ENCODE data around the gene FMN2.

FMN2 gene

DNA sequence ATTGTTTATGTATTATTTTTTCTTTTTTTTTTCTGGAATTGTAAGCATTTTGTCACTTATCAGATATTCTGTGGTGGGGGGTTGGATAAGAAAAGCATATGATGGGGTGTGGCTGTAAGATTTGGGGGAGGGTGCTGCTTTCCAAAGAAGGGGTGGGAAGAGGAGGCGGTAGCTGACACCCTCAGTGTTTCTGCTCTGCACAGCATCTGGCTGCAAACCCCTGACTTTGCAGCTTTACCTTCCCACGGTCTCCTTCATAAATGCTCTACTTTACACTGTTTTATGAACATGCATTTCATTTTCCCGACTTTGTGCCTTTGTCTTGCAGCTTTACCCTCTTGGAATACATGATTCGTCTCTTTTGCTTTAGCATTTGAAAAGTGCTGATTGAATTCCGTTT, 7.6 kb downstream of the FMN2 start:
- Histone ChIP-seq H3K4me2 (ENCODE audit: low read depth, low read length, poor library complexity, severe bottlenecking) (no peak overlapping the region), H3K4me3 (ENCODE audit: insufficient read depth, low read length, poor library complexity, severe bottlenecking) (no peak overlapping the region), H2AFZ (ENCODE audit: low read depth, low read length, severe bottlenecking) (no peak overlapping the region), H3K9me3 (ENCODE audit: insufficient read depth, low read length) (no peaks in the 10 kb centered on the region), H3K27ac (ENCODE audit: low read depth, low read length) (no peak overlapping the region), H4K20me1 (ENCODE audit: low read depth, low read length) (no peaks in the 10 kb centered on the region), H3K9ac (ENCODE audit: low read length) (no peak overlapping the region), H3F3A (ENCODE audit: insufficient read depth) (no peaks in the 10 kb centered on the region), H3K9me2 (replicated peaks; ENCODE audit: insufficient read depth, low read length) (no peaks in the 10 kb centered on the region), H3K79me2 (ENCODE audit: insufficient read depth, low read length) (no peaks in the 10 kb centered on the region), H3K27me3 (ENCODE audit: low read length) (no peaks in the 10 kb centered on the region), H3K36me3 (ENCODE audit: low read length) (no peaks in the 10 kb centered on the region)
- TF ChIP-seq, protein P1, sequence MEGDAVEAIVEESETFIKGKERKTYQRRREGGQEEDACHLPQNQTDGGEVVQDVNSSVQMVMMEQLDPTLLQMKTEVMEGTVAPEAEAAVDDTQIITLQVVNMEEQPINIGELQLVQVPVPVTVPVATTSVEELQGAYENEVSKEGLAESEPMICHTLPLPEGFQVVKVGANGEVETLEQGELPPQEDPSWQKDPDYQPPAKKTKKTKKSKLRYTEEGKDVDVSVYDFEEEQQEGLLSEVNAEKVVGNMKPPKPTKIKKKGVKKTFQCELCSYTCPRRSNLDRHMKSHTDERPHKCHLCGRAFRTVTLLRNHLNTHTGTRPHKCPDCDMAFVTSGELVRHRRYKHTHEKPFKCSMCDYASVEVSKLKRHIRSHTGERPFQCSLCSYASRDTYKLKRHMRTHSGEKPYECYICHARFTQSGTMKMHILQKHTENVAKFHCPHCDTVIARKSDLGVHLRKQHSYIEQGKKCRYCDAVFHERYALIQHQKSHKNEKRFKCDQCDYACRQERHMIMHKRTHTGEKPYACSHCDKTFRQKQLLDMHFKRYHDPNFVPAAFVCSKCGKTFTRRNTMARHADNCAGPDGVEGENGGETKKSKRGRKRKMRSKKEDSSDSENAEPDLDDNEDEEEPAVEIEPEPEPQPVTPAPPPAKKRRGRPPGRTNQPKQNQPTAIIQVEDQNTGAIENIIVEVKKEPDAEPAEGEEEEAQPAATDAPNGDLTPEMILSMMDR (IDR thresholded peaks at IDR 0.05; ENCODE audit: insufficient read depth, low read length, poor library complexity, severe bottlenecking): no peak
- no peak for TF ChIP-seq EZH2phosphoT487 (conservative IDR thresholded peaks at IDR 0.05; ENCODE audit: low read length)

DNA sequence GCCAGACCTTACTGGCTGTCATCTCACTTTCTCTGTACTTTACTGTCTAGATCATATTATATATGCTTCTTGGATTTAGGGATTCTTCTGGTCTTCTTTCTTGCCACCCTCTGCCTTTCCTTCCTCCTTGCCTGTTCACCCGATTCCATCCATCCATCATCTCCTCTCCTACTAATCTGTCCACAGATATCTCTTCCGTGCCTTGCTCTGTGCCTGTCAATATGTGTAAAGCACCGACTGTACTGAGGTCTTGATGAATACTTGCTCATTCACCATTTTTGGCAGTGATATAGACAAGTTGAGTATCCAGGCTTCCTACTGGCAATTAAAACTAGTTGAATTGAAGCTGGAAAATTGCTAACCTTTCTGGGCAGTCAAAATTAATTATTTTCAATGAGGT, 8.1 kb downstream of the FMN2 start:
- H4K20me1 ChIP-seq (ENCODE audit: low read depth, low read length): no peaks in the 10 kb centered on the region
- H3K9me2 ChIP-seq (replicated peaks; ENCODE audit: insufficient read depth, low read length): no peaks in the 10 kb centered on the region
- H3K4me3 ChIP-seq (ENCODE audit: insufficient read depth, low read length, poor library complexity, severe bottlenecking): no peak overlapping the region
- H3K79me2 ChIP-seq (ENCODE audit: insufficient read depth, low read length): no peaks in the 10 kb centered on the region
- H2AFZ ChIP-seq (ENCODE audit: low read depth, low read length, severe bottlenecking): no peak overlapping the region
- H3K9ac ChIP-seq (ENCODE audit: low read length): no peak overlapping the region
- H3K27me3 ChIP-seq (ENCODE audit: low read length): no peaks in the 10 kb centered on the region
- no peaks in the 10 kb centered on the region for H3K36me3 ChIP-seq (ENCODE audit: low read length)
- H3K27ac ChIP-seq (ENCODE audit: low read depth, low read length): no peak overlapping the region
- H3F3A ChIP-seq (ENCODE audit: insufficient read depth): no peaks in the 10 kb centered on the region
- no peak overlapping the region for H3K4me2 ChIP-seq (ENCODE audit: low read depth, low read length, poor library complexity, severe bottlenecking)
- H3K9me3 ChIP-seq (ENCODE audit: insufficient read depth, low read length): no peaks in the 10 kb centered on the region
- no peak for TF ChIP-seq EZH2phosphoT487 (conservative IDR thresholded peaks at IDR 0.05; ENCODE audit: low read length)
- TF ChIP-seq, protein P1 (IDR thresholded peaks at IDR 0.05; ENCODE audit: insufficient read depth, low read length, poor library complexity, severe bottlenecking): no peak

DNA sequence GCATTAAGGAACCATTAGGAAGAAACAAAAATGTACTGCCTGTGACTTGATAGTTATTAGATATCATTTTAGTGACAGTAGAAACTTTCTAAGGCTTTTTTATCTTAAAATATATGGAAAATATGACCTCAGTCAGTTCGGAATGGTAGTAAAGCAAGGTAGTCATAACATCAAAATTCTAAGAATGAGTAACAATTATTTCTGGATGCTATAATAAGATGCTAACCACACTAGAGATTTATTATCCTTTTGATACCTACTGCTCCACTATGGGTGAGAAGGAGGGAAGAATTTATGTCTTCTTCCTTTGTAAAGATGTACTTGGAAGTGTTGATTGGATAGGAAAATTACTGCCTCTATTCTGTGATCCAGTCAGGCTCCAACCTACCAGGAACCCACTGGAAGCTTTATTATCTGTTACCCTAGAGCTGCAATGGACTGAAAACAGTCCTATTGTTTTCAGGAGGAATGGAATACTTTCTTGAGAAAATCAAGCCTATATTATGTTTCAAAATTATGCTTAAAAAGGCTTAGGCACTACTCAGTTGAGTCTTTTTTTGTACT, 8.8 kb downstream of the FMN2 start:
- no peaks in the 10 kb centered on the region for H4K20me1 ChIP-seq (ENCODE audit: low read depth, low read length)
- TF ChIP-seq, protein P1 (IDR thresholded peaks at IDR 0.05; ENCODE audit: insufficient read depth, low read length, poor library complexity, severe bottlenecking): no peak
- no peak for TF ChIP-seq EZH2phosphoT487 (conservative IDR thresholded peaks at IDR 0.05; ENCODE audit: low read length)
- no peaks in the 10 kb centered on the region for H3K9me2 ChIP-seq (replicated peaks; ENCODE audit: insufficient read depth, low read length)
- H3K4me2 ChIP-seq (ENCODE audit: low read depth, low read length, poor library complexity, severe bottlenecking): no peak overlapping the region
- no peak overlapping the region for H3K27ac ChIP-seq (ENCODE audit: low read depth, low read length)
- H3K9me3 ChIP-seq (ENCODE audit: insufficient read depth, low read length): no peaks in the 10 kb centered on the region
- no peak overlapping the region for H3K4me3 ChIP-seq (ENCODE audit: insufficient read depth, low read length, poor library complexity, severe bottlenecking)
- no peak overlapping the region for H3K9ac ChIP-seq (ENCODE audit: low read length)
- H3K36me3 ChIP-seq (ENCODE audit: low read length): no peaks in the 10 kb centered on the region
- no peaks in the 10 kb centered on the region for H3K79me2 ChIP-seq (ENCODE audit: insufficient read depth, low read length)
- no peak overlapping the region for H2AFZ ChIP-seq (ENCODE audit: low read depth, low read length, severe bottlenecking)
- H3F3A ChIP-seq (ENCODE audit: insufficient read depth): no peaks in the 10 kb centered on the region
- no peaks in the 10 kb centered on the region for H3K27me3 ChIP-seq (ENCODE audit: low read length)

Measured in SU-DHL-6 (cell line).